Stimulated activated CD8-positive, alpha-beta memory T cell treated with anti-CD3 and anti-CD28 coated beads, Interleukin-12 subunit alpha, Interleukin-12 subunit beta, amount 100 ng/mL, for 24 hours (primary cell): Measurements from ENCODE around the gene TPCN2.
A peak's percentile ranks its signal among the peaks of the same experiment; 100 is the strongest.
"Not testable (repeated sequence)": the region's sequence is repeated elsewhere in the genome, so short reads cannot be mapped to it uniquely, and the experiment has no call there.

ENCODE experiments used
- DNase-seq: peaks from one replicate; pipeline ENCODE4 v3.0.0-alpha.2; 2020; ENCODE audit errors: extremely low read depth

TPCN2 gene

GRCh38 chr11:69048694-69049489, at the start of gene TPCN2:
TPCN2 (plus strand) TSS chr11:69048932; CDS start chr11:69048998, 66 bp downstream.
- DNase-seq: peak; percentile 78

DNA sequence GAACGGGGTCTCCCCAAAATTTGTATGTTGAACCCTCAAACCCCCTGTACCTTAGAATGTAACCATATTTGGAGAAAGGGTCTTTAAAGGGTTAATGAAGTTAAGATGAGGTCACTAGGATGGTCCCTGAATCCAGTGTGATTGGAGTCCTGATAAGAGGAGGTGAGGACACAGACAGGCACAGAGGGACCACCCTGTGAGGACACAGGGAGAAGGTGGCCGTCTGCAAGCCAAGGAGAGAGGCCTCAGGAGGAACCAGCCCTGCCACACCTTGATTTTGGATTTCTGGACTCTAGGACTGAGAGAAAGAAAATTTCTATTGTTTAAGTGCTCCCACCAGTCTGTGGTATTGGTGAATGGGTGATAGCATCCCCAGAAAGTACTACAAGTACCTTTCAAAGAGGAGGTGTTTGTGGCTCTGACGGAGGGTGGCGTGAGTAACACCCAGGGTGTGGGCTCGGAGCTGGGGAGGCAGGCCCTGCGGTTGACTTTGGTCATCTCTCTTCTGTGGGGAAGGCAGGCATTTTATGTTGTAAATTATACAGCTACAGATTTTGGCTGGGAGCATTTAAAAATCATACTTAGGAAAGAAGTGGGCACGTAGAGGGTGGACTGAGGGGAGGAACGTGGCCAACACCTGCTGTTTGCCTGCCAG, 49.5 kb upstream of the TPCN2 start:
- DNase-seq: no peak

DNA sequence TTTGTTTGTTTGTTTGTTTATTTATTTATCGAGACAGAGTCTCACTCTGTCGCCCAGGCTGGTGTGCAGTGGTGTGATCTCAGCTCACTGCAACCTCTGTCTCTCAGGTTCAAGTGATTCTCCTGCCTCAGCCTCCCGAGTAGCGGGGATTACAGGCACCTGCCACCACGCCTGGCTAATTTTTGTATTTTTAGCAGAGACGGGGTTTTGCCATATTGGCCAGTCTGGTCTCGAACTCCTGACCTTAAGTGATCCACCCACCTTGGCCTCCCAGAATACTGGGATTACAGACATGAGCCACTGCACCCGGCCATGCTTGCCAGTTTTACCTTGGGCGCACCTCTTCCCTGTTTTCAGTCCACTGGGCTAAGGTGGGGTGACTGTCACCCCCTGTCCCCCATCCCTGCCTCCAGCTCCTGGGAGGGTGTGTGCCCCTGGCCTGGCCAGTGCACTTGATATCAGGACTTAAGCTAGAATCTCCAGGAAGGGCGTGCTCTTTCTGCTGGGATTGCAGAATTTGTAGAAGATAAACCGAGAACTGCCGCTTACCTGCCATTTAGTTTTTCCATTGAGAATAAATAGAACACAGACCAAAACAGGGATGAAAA, 48.9 kb upstream of the TPCN2 start:
- not testable (repeated sequence) for DNase-seq

DNA sequence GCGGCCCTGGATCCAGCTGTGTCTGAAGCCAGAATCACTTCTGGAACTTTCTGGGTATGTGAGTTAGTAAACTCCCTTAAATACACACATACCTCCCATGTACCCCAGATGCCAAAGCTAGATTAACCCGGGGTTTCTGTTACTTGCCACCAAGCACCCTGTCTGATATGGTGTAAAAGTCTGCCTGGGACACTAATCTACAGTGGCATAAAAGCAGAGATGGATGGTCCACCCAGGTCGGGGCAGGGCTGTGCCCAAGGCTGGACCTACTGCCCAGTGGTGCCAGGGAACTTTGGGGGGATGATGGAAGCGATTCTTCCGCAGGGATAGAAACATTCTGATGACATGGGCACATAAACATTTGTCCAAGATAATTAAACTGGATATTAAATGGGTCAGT, 48.3 kb upstream of the TPCN2 start:
- no peak for DNase-seq

GRCh38 chr11:69000831-69001242, 47.9 kb upstream of the TPCN2 start:
- no peak for DNase-seq

- DNase-seq: no peak
Measured at GRCh38 chr11:69001243-69002081, 47.3 kb upstream of the TPCN2 start.

- DNase-seq: no peak
Measured at GRCh38 chr11:69002110-69002569, 46.6 kb upstream of the TPCN2 start.

DNA sequence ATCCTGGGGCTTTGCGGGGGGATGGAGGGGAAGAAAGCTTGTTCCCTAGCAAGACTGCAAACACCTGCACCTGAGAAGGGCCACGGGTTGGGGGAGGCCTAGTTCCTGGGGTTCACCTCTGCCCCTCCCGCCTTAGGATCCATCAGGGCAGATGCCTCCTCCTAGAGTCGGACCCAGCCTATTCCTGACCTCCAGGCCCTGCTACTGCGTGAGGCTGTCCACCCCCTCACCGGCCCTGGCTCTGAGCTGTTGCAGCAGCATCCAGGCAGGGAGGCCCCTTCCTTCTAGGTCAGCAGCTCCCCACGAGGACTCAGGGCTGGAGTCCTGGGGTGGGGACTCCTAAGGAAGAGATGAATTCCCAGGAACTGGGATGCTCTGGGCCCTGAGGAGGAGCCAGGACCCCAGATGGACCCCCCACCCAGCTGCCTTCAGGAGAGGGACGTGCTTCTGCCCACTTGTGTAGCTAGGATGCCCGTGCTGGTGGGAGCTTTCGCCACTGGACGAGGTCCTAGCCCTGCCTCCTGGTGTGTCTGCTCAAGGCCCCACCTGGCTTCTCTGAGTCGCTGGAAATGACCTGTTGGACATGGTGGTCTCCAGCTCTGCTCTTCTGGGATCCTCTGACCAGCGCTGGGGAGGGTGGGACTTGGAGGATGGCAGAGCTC, 46.0 kb upstream of the TPCN2 start:
- DNase-seq: no peak

DNA sequence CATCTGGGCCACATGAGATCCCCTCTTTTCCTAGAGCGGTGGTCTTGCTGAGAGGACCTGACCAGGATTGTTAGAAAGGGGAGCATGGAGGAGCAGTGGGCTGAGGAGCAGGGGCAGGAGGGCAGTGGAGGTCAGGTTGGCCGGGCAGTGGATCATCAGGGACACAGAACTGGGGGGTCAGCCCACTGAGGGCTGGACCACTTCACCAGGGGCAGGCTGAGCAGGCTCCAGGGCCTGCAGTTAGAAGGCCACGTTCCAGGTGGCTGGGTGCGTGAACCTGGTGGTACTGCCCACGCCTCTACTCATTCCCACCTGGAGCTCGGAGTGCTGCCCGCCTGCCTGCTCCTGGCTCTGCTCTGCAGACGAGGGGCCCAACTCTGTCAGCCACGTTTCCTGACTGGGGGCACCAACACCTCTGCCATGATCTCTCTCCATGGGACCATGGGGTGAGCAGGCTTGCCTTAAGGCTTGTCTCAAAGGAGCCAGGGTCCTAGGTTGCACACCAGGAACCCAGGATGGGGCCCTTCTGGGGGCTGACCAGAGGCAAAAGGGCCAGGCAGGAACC, 45.3 kb upstream of the TPCN2 start:
- no peak for DNase-seq

- no peak for DNase-seq
Measured at GRCh38 chr11:69003866-69004367, 44.8 kb upstream of the TPCN2 start.

- DNase-seq: no peak
Measured at GRCh38 chr11:69004411-69005182, 44.1 kb upstream of the TPCN2 start.

GRCh38 chr11:69005183-69005630, 43.5 kb upstream of the TPCN2 start:
- DNase-seq: no peak

- DNase-seq: no peak
Measured at GRCh38 chr11:69005631-69006368, 42.9 kb upstream of the TPCN2 start.

DNA sequence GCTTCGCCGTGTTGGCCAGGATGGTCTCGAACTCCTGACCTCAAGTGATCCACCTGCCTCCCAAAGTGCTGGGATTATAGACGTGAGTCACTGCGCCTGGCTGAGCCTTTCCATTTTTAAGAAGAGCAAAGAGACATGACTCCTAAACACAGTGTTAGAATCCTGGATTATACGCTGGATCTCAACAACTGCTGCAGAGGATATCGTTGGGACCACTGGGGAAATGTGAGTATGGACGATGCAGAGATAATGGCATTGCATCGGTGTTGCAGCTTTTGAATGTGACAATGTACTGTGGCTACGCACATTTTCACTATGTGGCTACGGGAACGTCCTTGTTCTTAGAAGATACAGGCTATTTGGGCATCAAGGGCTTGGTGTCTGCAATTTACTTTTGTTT, 41.9 kb upstream of the TPCN2 start:
- DNase-seq: no peak

DNA sequence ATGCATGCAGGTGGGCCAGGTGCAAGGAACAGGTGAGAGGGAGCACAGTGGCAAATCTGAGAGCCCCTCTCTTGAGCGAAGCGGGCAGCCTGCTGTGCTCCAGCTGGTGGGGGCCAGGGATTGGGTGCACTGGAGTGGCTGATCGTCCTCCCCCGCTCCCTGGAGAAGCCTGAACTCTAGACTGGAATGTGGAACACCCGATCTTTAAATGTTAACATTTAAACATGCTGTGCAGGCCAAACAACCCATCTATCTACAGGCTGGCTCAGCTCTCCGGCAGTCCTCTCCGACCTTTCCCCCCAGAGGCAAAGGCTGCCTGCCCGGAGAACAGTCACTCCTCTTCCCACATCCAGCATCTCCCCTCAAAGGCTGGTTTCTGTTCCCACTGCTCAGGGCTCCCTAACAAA, 40.8 kb upstream of the TPCN2 start:
- DNase-seq: no peak

- DNase-seq: no peak
Measured at GRCh38 chr11:69008737-69009440, 39.8 kb upstream of the TPCN2 start.

DNA sequence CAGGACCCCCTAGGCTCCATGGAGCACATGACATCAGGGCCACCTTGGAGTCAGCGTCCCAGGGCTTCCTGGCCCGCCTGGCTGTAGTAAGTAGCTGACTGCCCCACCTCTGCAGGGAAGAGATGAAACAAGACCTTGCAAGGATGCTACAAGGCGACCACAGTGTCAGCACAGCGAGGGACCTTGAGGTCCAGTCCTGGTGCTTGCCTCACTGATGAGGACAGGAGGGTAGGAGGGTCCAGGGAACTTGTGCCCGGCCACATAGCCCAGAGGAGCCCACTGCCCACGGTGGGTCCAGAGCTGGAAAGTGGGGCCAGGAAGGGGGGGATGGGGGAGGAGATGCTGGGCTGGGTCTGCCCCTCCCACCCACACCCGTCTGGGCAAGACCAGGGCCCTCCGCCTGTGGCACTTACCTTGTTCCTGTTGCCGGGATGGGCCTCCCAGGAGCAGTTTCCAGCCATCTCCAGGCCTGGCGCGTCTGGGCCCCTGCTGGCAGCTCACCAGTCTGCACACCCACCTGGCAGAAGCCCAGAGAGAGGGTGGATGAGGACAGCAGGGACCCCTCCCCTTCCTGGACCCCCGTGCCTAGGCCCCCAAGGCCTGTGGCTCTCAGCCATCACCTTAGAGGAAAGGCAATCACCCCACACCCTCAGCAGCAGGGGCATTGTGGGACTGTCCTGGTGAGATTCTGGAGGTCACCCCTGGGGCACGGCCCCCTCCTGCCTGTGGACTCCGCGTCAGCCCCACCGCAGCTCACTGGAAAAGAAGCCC, 39.1 kb upstream of the TPCN2 start:
- DNase-seq: no peak

- no peak for DNase-seq
Measured at GRCh38 chr11:69010361-69010891, 38.3 kb upstream of the TPCN2 start.
